Right lung (tissue), 10 donors: ENCODE measurements around the gene CHD6. TPM values are rescaled to one million over a fixed set of nuclear protein-coding genes. Genes with fewer than 3 reads are reported as not detected.

Source experiments
- DNase-seq, 2 donors: peaks; one replicate each; pipeline ENCODE4 v3.0.0-alpha.2; 2013
- long read RNA-seq, 8 donors: transcript quantifications; one replicate each; lab custom pipeline, GENCODE V29; 2026
- polyA plus RNA-seq, 5 donors: library from polyadenylated mRNA; unstranded; fragments of 120-200 nt; gene quantifications; one replicate each; pipeline versions ENCODE4 v1.2.1 to v1.2.3, GENCODE V29; 2013; ENCODE audit warnings: inconsistent platforms in 1 of 5, low replicate concordance in 1 of 5; ENCODE audit not compliant: insufficient read length in 5 of 5, insufficient read depth in 1 of 5

CHD6 gene
- polyA plus RNA-seq = 10 to 100 TPM; 33.0 to 64.6 (median 57.5) TPM
- long read RNA-seq, donor 1, transcript CHD6-208 (3 exons, 2,829 nt) = major isoform, 18 of 23 reads
- long read RNA-seq, donor 1, partial matches to known transcripts = 0 of 23 reads
- long read RNA-seq, donor 1, other reads (novel, unspliced or antisense) = 0 of 23 reads
- long read RNA-seq, donor 2, partial matches to known transcripts = 0 of 3 reads
- long read RNA-seq, donor 2, other reads (novel, unspliced or antisense) = 0 of 3 reads
- long read RNA-seq, donor 3, transcript CHD6-208 (3 exons, 2,829 nt) = major isoform, 12 of 12 reads
- long read RNA-seq, donor 3, partial matches to known transcripts = 0 of 12 reads
- long read RNA-seq, donor 3, other reads (novel, unspliced or antisense) = 0 of 12 reads
- long read RNA-seq, donor 4, transcript CHD6-208 (3 exons, 2,829 nt) = major isoform, 11 of 18 reads
- long read RNA-seq, donor 4, partial matches to known transcripts = 5 of 18 reads
- long read RNA-seq, donor 4, other reads (novel, unspliced or antisense) = 0 of 18 reads
- long read RNA-seq, donor 5, transcript CHD6-208 (3 exons, 2,829 nt) = major isoform, 10 of 17 reads
- long read RNA-seq, donor 5, partial matches to known transcripts = 5 of 17 reads
- long read RNA-seq, donor 5, other reads (novel, unspliced or antisense) = 0 of 17 reads
- long read RNA-seq, donor 6, transcript CHD6-208 (3 exons, 2,829 nt) = major isoform, 9 of 37 reads
- long read RNA-seq, donor 6, partial matches to known transcripts = 28 of 37 reads
- long read RNA-seq, donor 6, other reads (novel, unspliced or antisense) = 0 of 37 reads
- long read RNA-seq, donor 7, partial matches to known transcripts = 10 of 13 reads
- long read RNA-seq, donor 7, other reads (novel, unspliced or antisense) = 0 of 13 reads
- long read RNA-seq, donor 8, transcript CHD6-208 (3 exons, 2,829 nt) = major isoform, 8 of 9 reads
- long read RNA-seq, donor 8, partial matches to known transcripts = 0 of 9 reads
- long read RNA-seq, donor 8, other reads (novel, unspliced or antisense) = 0 of 9 reads

DNA sequence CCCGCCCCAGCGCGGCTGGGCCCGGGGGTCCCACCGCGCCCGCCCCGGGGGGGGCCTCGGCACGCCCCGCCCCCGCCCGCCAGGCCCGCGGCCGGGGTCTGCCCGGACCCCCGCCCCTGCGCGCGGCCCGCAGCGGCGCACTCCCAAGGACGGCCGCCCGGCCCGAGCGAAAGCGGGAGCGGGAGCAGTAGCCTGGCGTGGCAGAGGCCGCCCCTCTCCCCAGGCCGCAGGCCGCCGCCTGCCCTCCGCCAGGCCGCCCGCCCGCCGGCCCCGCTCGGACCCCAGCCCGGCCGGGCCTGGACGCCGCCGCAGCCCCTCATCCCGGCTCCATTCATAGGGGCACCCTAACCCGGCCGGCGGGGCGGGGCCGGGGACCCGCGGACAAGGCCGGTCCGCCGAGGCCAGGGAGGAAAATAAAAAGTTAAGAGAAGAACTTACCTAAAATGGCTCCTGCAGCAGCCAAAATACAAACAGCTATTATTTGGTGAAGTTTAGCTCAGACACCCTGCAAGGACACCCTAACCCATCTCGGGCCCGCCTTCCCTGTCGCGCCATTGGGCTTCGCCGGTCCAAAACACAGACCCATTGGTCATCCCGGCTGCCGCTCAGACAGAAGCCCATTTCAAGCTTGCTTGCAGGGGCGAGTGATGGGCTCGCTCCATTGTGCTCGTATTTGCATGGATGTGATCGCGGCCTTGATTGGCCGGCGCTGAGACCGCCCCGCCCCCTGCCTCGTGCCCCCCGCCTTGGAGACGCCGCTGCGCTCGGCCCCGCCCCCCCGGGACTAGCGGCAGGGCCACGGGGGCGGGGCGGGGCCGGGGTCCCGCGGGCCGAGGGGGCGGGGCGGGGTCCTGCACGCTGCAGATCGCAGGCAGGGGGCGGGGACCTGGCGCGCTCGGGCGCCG lies at the start of gene CHD6:
CHD6 (minus strand) TSS at position 476 of the 905 bp plus-strand sequence. CDS start 67,040 bp downstream, outside the sequence.
- DNase-seq = peak; percentile 98 to 99

GRCh38 chr20:41664584-41664983 lies 46.4 kb upstream of the CHD6 start:
- no peak for DNase-seq

GRCh38 chr20:41657655-41658054 lies 39.5 kb upstream of the CHD6 start:
- no peak for DNase-seq

- no peak for DNase-seq
These were observed 37.9 kb upstream of the CHD6 start for GRCh38 chr20:41655962-41656618.

GRCh38 chr20:41654884-41655283 lies 36.7 kb upstream of the CHD6 start:
- DNase-seq = peak in 1 of 2 donors; percentile 15

- no peak for DNase-seq
These were observed 36.1 kb upstream of the CHD6 start for GRCh38 chr20:41654292-41654691.

- peak; percentile 42 for DNase-seq
These were observed 32.2 kb upstream of the CHD6 start for GRCh38 chr20:41650231-41650948.

DNA sequence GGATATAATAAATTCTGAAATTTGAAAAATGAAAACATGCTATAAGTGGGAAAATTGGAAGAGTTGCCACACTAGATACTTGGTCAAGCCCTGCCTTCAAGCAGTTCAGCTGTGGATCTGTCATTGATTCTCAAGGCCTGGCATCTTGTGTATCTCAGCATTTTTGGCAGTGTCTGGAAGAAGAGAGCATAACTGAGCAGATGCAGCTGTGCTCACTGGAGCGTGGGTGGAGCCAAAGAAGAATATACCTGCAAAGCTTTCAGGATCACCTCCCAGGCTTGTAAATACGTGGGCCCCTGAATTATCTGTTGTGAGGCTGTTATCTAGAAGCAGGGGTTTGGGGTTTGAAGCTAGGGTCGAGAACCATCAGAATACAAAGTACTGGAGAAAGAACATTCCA lies 31.3 kb upstream of the CHD6 start:
- no peak for DNase-seq

DNA sequence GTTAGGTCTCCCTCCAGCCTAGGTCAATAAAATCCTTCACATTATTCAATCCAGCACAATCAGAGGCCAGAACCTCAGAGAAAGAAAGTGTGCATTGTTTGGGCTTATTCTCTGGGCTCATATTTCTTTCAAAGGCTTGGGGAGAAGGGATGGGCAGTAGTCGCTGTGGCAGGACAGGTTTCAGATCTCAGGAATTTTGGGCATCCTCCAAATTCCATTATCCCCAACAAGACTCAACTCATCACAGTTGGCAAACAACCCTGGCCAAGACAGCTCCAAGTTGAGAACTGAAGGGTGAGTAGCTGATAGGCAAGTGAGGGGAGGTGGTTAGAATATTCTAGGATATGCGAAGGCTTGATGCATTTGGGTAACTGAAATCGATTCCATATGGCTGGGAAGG lies 27.2 kb upstream of the CHD6 start:
- DNase-seq = no peak

DNA sequence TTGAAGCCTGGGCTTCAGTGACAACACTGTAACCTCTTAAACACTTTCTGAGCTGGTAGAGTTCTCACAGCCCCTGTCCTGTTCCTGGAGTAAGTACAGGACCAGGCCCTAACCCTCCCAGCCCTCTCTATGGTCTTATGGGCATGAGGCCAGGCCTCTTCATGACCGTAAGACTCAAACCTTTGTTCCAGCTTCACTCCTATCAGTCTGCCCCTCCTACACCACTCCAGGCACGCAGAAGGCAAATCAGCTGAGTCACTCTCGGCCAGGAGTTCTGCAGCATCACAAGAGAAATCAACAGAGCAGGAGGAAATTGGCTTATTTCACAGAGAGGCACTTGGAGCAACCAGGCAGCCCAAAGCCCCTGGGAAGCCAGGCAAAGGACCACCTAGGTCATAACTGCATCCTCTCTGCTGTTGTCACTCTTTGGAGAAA lies 25.3 kb upstream of the CHD6 start:
- DNase-seq = peak; percentile 65

DNA sequence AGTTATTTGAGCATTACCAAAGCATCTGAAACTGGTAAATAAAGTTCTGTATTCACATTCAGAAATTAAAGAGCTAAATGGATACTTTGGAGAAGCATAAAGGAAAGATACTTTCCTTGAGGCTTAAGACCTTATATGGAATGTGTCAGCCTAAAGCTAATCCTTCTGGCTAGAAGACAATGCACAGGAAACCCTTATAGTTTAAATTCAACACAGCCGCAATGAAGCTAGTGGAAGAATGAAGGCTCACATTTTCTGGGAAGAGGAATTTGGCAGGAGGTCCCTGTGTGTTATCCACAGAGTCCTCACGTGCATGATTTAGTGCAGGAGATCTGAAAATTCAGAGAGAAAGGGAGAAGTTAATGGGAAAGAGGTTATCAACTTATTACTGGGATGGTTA lies 21.5 kb upstream of the CHD6 start:
- no peak for DNase-seq

- DNase-seq = no peak
These were observed 20.3 kb upstream of the CHD6 start for GRCh38 chr20:41638456-41638855.

- no peak for DNase-seq
These were observed 17.0 kb upstream of the CHD6 start for GRCh38 chr20:41635158-41635557.

DNA sequence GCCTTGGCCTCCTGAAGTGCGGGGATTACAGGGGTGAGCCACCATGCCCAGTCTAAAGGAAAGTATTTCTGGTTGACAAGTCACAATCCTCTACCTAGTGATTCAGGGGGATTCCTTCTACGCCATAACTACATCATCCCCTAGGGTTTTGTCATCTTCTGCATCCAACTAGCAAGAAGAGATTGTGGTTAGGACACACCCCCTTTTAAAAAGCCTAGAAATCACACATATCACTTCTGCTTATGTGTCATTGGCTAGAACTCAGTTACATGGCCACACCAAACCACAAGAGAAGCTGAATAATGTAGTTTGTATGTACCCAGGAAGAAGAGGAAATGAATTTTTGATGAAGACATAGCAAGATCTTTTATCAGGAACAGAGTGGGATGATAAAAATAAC lies 14.7 kb upstream of the CHD6 start:
- DNase-seq = no peak

GRCh38 chr20:41631826-41632225 lies 13.6 kb upstream of the CHD6 start:
- DNase-seq = no peak

- DNase-seq = no peak
These were observed 12.7 kb upstream of the CHD6 start for GRCh38 chr20:41630846-41631245.

GRCh38 chr20:41627611-41628244 lies 9.6 kb upstream of the CHD6 start:
- no peak for DNase-seq

- DNase-seq = no peak
These were observed 8.9 kb upstream of the CHD6 start for GRCh38 chr20:41627001-41627495.
